ENCODE measurements around the gene ENDOU. TPM values are rescaled to one million over a fixed set of nuclear protein-coding genes. Genes with fewer than 3 reads are reported as not detected.

Gene ENDOU
- total and polyA plus RNA-seq, 2 donors (not counting 1 experiment from before 2014, with no cell fraction given): 0.09 to 0.17 TPM

GRCh38 chr12:47707905-47708543 is 17.3 kb downstream of the ENDOU start:
- Histone ChIP-seq H3K27me3 (ENCODE audit: control insufficient read depth, insufficient read depth, low read length) (no peaks in the 10 kb centered on the region), H3K36me3 (ENCODE audit: control insufficient read depth, insufficient read depth, low read length) (no peaks in the 10 kb centered on the region), H3K4me1 (ENCODE audit: control insufficient read depth, extremely low read depth, insufficient read depth, low read length) (no peaks in the 10 kb centered on the region), H3K27ac (ENCODE audit: insufficient read depth, low read length) (no peak overlapping the region), H3K9ac (ENCODE audit: insufficient read depth, low read length) (no peak overlapping the region), H4K20me1 (ENCODE audit: control insufficient read depth, extremely low read depth, insufficient read depth, low read length) (no peaks in the 10 kb centered on the region), H3K4me3 (replicated peaks in 1 of 4; ENCODE audit: control extremely low read depth in 1 of 4, insufficient read depth in 1 of 4, low read depth in 3 of 4, low read length in 4 of 4) (no peak overlapping the region), H3K4me2 (ENCODE audit: extremely low read depth, insufficient read depth, low read length) (no peak overlapping the region), H2AFZ (ENCODE audit: low read length) (no peak overlapping the region), H3K79me2 (ENCODE audit: control insufficient read depth, insufficient read depth, low read length) (peaks cover 11% of the 10 kb centered on the region), H3K9me3 (ENCODE audit: control insufficient read depth, insufficient read depth, low read depth, low read length) (no peaks in the 10 kb centered on the region)
- TF ChIP-seq CTCF (conservative IDR thresholded peaks at IDR 0.05 in 1 of 2, IDR thresholded peaks at IDR 0.05 in 1 of 2; ENCODE audit: low read depth in 1 of 2, low read length in 2 of 2): no peak
- TF ChIP-seq EZH2 (IDR thresholded peaks at IDR 0.05; ENCODE audit: low read length, missing control alignments): no peak
- DNase-seq (ENCODE audit: low read depth in 2 of 2): no peak

GRCh38 chr12:47707355-47707754 is 17.9 kb downstream of the ENDOU start:
- no peak overlapping the region for H3K9ac ChIP-seq (ENCODE audit: insufficient read depth, low read length)
- peak overlapping the region in 1 of 4 experiments; percentile 98 for H3K4me3 ChIP-seq (replicated peaks in 1 of 4; ENCODE audit: control extremely low read depth in 1 of 4, insufficient read depth in 1 of 4, low read depth in 3 of 4, low read length in 4 of 4)
- no peaks in the 10 kb centered on the region for H4K20me1 ChIP-seq (ENCODE audit: control insufficient read depth, extremely low read depth, insufficient read depth, low read length)
- TF ChIP-seq CTCF (conservative IDR thresholded peaks at IDR 0.05 in 1 of 2, IDR thresholded peaks at IDR 0.05 in 1 of 2; ENCODE audit: low read depth in 1 of 2, low read length in 2 of 2): no peak
- no peaks in the 10 kb centered on the region for H3K9me3 ChIP-seq (ENCODE audit: control insufficient read depth, insufficient read depth, low read depth, low read length)
- no peak overlapping the region for H3K4me2 ChIP-seq (ENCODE audit: extremely low read depth, insufficient read depth, low read length)
- H3K27ac ChIP-seq (ENCODE audit: insufficient read depth, low read length): no peak overlapping the region
- no peaks in the 10 kb centered on the region for H3K27me3 ChIP-seq (ENCODE audit: control insufficient read depth, insufficient read depth, low read length)
- peaks cover 11% of the 10 kb centered on the region for H3K79me2 ChIP-seq (ENCODE audit: control insufficient read depth, insufficient read depth, low read length)
- H2AFZ ChIP-seq (ENCODE audit: low read length): no peak overlapping the region
- H3K36me3 ChIP-seq (ENCODE audit: control insufficient read depth, insufficient read depth, low read length): no peaks in the 10 kb centered on the region
- no peak for DNase-seq (ENCODE audit: low read depth in 2 of 2)
- H3K4me1 ChIP-seq (ENCODE audit: control insufficient read depth, extremely low read depth, insufficient read depth, low read length): no peaks in the 10 kb centered on the region

GRCh38 chr12:47705566-47706425 is 19.5 kb downstream of the ENDOU start, which contains the start of gene RPAP3:
RPAP3 (minus strand) TSS chr12:47706030; CDS start chr12:47702840, 3,190 bp downstream.
- Histone ChIP-seq H3K79me2 (ENCODE audit: control insufficient read depth, insufficient read depth, low read length) (peaks cover 11% of the 10 kb centered on the region), H3K4me3 (replicated peaks in 1 of 4; ENCODE audit: control extremely low read depth in 1 of 4, insufficient read depth in 1 of 4, low read depth in 3 of 4, low read length in 4 of 4) (peak within 1 kb of the TSS; percentile 66 to 98 (median 71)), H3K9ac (ENCODE audit: insufficient read depth, low read length) (peak within 1 kb of the TSS; percentile 76), H3K4me2 (ENCODE audit: extremely low read depth, insufficient read depth, low read length) (peak within 1 kb of the TSS; percentile 91), H3K27me3 (ENCODE audit: control insufficient read depth, insufficient read depth, low read length) (no peaks in the 10 kb centered on the region), H3K27ac (ENCODE audit: insufficient read depth, low read length) (peak within 1 kb of the TSS; percentile 82), H2AFZ (ENCODE audit: low read length) (peak within 1 kb of the TSS; percentile 77), H3K36me3 (ENCODE audit: control insufficient read depth, insufficient read depth, low read length) (no peaks in the 10 kb centered on the region), H3K4me1 (ENCODE audit: control insufficient read depth, extremely low read depth, insufficient read depth, low read length) (no peaks in the 10 kb centered on the region), H4K20me1 (ENCODE audit: control insufficient read depth, extremely low read depth, insufficient read depth, low read length) (no peaks in the 10 kb centered on the region), H3K9me3 (ENCODE audit: control insufficient read depth, insufficient read depth, low read depth, low read length) (no peaks in the 10 kb centered on the region)
- DNase-seq (ENCODE audit: low read depth in 2 of 2): peak; percentile 90 to 91
- TF ChIP-seq EZH2 (IDR thresholded peaks at IDR 0.05; ENCODE audit: low read length, missing control alignments) (no peak), CTCF (conservative IDR thresholded peaks at IDR 0.05 in 1 of 2, IDR thresholded peaks at IDR 0.05 in 1 of 2; ENCODE audit: low read depth in 1 of 2, low read length in 2 of 2) (peak; percentile 45 to 60)
